ENCODE results near the gene AJM1.

The AJM1 gene

DNA sequence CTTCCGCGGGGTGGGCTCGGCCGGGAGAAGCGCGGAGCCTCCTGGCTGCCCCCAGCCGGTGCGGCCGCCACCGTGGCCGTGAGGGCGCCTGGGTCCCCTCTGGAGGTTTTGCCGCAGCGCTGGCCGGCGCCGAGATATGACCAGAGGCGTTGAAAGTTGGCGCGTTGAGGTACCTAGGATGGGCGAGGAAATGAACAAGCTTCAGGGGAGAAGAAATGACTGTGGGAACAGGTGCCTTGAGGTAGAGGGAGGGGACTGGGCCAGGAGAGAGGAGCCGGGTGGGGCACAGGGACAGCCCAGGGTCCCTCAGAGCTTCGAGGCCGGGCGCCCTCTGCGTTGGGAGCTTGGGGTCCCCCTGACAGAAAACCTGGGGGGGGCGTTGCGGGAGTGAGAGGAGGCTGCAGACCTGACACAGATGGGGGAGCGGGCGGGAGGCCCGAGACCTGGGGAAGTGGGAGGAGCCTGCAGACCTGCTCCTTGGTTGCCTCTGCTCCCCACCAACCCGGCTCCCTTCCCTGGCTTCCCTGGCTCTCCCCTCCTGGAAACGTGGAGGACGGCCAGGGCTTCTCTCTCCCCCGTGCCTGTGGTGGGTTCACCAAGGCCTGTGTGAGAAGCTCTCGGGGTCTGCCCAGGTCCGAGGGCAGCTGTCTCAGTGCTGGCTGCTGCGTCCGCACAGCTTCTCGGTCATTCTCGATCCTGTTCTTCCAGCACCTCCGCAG, 20.3 kb upstream of the AJM1 start:
- Histone ChIP-seq H3K36me3 (ENCODE audit: insufficient read depth, low read length) (peaks cover 47% of the 10 kb centered on the region), H3K27me3 (ENCODE audit: insufficient read depth, low read length) (no peaks in the 10 kb centered on the region), H3K9me3 (ENCODE audit: low read length) (peaks cover 4% of the 10 kb centered on the region), H3K4me1 (ENCODE audit: insufficient read depth, low read length) (no peaks in the 10 kb centered on the region), H2AFZ (ENCODE audit: low read depth, low read length) (no peak overlapping the region), H3K4me3 (ENCODE audit: low read length) (no peak overlapping the region)

DNA sequence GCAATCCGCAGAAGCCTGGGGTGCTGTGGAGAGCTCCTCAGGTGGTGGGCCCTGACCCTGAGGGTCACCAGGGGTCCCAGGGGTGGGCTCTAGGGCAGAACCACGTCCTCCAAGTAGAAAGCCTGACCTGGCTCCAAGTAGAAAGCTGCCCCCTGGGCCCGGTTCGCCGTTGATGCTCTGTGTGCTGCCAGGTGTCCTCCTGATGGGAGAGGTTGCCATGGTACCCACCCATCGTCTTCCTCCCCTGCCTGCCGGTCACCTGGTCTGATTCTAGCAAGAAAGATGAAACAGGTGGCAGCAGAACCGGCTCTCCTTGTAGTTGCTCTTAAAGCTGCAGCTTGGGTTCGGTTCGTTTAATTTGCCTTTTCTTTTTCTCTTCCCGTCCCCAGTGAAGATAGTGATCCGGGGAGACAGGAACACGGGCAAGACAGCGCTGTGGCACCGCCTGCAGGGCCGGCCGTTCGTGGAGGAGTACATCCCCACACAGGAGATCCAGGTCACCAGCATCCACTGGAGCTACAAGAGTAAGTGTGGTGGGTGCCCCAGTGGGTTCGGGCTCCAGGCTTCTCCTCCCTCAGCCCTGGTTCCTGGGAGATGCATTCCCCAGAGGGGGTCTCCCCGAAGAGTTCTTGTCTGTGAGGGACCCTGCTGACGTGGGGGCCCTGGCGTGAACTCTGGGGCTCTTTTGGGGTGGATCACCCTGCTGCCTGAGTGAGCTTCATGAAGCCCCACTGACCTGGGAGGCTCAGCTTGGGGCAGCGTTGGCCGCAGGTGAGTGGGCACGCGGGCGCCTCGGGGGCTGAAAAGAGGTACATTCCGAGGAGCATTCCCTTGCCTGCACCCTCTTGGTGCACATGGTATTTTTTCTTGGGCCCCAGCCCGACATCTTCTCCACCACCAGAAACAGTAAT, 18.9 kb upstream of the AJM1 start:
- Histone ChIP-seq H3K36me3 (ENCODE audit: insufficient read depth, low read length) (peaks cover 56% of the 10 kb centered on the region), H3K27me3 (ENCODE audit: insufficient read depth, low read length) (no peaks in the 10 kb centered on the region)

DNA sequence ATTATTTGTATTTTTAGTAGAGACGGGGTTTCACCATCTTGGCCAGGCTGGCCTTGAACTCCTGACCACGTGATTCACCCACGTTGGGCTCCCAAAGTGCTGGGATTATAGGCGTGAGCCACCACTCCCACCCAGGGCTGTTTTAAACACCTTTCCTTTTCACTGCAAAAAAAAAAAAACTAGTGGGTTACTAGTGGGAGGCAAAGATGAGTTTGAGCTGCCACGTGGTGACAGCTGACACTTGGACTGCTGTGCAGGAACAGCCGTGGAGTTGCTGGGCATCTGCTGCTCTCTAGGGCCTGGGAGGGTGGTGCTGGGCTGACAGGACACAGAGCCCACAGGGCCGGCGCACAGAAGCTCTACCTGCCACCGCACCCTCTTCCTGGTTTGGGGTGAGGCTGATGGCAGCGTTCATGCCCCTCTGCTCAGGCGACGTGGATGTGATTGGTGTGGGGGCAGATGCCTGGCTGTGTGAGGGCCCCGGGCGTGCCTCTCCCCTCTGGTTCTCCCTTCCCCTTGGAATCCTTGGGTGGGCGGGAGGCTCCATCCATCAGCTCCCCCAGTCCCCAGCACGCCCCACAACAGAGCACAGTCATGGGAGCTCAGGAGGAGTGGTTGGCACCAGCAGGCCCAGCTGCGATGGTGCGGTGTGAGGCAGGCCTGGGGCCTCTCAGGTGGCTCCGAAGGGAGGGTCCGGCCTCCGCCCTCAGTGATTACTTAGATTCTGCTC, 17.6 kb upstream of the AJM1 start:
- no peaks in the 10 kb centered on the region for H3K27me3 ChIP-seq (ENCODE audit: insufficient read depth, low read length)
- no peaks in the 10 kb centered on the region for H3K4me1 ChIP-seq (ENCODE audit: insufficient read depth, low read length)
- H3K36me3 ChIP-seq (ENCODE audit: insufficient read depth, low read length), result peaks cover 64% of the 10 kb centered on the region

More for the DNA sequence above, 18.9 kb upstream of the AJM1 start:
- H2AFZ ChIP-seq (ENCODE audit: low read depth, low read length), result no peak overlapping the region
- H3K4me3 ChIP-seq (ENCODE audit: low read length), result no peak overlapping the region
- H3K4me1 ChIP-seq (ENCODE audit: insufficient read depth, low read length), result no peaks in the 10 kb centered on the region
- peaks cover 4% of the 10 kb centered on the region for H3K9me3 ChIP-seq (ENCODE audit: low read length)

DNA sequence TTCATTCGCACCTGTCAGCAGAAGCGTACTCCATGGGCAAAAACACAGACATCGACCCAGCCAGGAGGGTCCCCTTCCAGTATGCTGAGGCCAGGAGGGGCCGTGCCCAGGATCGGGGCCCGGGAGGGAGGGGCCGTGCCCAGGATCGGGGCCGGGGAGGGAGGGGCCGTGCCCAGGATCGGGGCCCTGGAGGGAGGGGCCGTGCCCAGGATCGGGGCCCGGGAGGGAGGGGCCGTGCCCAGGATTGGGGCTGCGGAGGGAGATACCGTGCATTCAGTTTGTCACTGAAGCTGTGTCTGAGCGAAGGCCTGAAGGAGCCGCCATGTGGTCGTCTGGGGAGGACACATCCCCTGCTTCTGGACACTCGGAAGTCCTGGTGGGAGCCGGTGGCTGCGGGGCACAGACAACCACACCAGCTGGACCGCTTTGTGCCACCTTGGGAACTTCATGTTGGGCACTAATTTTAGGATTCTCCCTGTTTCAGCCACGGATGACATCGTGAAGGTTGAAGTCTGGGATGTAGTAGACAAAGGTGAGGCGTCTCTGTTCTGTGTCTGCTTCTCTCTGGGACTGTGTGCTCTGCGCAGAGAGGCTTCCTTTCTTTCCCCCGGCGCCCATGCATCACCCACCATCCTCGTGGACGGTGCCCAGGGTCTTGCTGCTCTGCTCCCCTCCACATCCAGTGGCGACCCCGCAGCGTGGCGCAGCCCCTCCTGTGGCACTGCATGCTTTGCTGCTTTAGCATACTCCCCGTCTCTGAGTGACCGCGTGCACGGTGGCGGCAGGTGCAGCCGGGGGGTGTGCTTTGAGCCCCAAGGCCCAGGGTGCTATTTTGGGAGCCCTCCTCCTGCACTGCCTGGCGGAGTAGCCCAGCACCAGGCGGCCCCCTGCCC, 16.7 kb upstream of the AJM1 start:
- Histone ChIP-seq H3K36me3 (ENCODE audit: insufficient read depth, low read length) (peaks cover 72% of the 10 kb centered on the region), H3K27me3 (ENCODE audit: insufficient read depth, low read length) (no peaks in the 10 kb centered on the region), H2AFZ (ENCODE audit: low read depth, low read length) (no peak overlapping the region), H3K4me1 (ENCODE audit: insufficient read depth, low read length) (no peaks in the 10 kb centered on the region), H3K4me3 (ENCODE audit: low read length) (no peak overlapping the region), H3K9me3 (ENCODE audit: low read length) (peaks cover 4% of the 10 kb centered on the region)

More for the DNA sequence above, 17.6 kb upstream of the AJM1 start:
- H3K9me3 ChIP-seq (ENCODE audit: low read length), result peaks cover 4% of the 10 kb centered on the region
- no peak overlapping the region for H2AFZ ChIP-seq (ENCODE audit: low read depth, low read length)
- no peak overlapping the region for H3K4me3 ChIP-seq (ENCODE audit: low read length)

DNA sequence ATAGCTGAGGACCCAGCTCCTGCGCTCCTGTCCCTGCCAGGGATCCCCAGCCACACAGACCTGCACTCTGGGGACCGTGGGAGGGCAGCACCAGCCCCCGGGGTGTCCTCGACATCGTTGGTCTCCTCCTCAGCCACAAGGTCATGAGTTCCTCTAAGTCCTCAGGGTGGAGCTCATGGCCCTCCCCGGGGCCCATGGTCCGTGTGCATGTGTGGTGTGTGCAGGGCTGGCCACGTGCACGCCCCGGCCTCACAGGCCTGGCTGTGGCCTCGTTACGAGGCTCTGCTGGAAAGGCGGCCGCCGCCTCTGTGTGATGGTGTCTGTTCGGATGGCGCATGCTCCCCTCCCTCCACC, 16.1 kb upstream of the AJM1 start:
- no peaks in the 10 kb centered on the region for H3K4me1 ChIP-seq (ENCODE audit: insufficient read depth, low read length)
- no peak overlapping the region for H3K4me3 ChIP-seq (ENCODE audit: low read length)
- no peak overlapping the region for H2AFZ ChIP-seq (ENCODE audit: low read depth, low read length)
- no peaks in the 10 kb centered on the region for H3K27me3 ChIP-seq (ENCODE audit: insufficient read depth, low read length)
- H3K9me3 ChIP-seq (ENCODE audit: low read length), result no peaks in the 10 kb centered on the region
- peaks cover 73% of the 10 kb centered on the region for H3K36me3 ChIP-seq (ENCODE audit: insufficient read depth, low read length)

DNA sequence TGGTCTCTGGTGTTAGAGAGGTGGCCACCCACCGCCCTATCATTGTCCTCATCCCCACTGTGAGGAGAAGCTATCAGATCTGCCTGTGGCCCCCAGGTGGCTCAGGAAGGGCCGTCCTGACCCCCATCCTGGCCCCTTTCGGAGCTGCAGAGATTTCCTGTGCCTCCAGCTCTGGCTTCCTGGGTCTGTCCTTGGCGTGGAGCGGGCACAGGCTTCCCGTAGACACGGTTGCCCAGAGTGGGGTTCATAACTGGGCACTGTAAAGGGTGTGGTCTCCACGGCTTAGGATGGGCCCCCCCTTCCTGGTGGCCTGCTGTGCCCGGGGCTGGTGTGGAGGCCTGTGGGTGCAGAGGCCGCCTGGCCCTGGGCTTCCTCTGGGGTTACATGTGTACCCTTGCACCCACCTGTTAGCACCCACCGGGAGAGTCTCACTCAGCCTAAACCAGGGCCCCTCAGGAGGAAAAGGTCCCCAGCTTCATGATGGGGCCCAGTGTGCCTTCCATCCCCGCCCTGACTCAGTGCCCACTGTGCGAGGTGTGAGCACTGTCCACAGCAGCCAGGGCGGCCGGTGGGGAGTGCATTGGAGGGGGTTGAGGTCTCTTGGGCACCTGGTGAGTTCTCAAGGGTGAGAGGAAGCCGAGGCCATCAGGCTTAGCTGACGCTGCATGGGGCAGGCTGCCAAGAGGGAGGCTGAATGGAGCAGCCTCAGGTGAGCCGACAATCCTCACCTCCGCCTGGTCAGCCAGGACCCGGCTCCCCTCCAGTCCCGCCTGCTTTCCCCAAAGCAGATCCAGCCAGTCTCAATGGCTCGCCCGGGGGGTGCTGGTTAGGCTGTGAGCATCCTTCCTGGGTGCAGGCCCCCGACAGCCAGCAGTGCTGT, 15.3 kb upstream of the AJM1 start:
- Histone ChIP-seq H3K36me3 (ENCODE audit: insufficient read depth, low read length) (peaks cover 80% of the 10 kb centered on the region), H3K9me3 (ENCODE audit: low read length) (no peaks in the 10 kb centered on the region), H3K4me1 (ENCODE audit: insufficient read depth, low read length) (no peaks in the 10 kb centered on the region), H3K4me3 (ENCODE audit: low read length) (no peak overlapping the region), H2AFZ (ENCODE audit: low read depth, low read length) (no peak overlapping the region), H3K27me3 (ENCODE audit: insufficient read depth, low read length) (no peaks in the 10 kb centered on the region)

DNA sequence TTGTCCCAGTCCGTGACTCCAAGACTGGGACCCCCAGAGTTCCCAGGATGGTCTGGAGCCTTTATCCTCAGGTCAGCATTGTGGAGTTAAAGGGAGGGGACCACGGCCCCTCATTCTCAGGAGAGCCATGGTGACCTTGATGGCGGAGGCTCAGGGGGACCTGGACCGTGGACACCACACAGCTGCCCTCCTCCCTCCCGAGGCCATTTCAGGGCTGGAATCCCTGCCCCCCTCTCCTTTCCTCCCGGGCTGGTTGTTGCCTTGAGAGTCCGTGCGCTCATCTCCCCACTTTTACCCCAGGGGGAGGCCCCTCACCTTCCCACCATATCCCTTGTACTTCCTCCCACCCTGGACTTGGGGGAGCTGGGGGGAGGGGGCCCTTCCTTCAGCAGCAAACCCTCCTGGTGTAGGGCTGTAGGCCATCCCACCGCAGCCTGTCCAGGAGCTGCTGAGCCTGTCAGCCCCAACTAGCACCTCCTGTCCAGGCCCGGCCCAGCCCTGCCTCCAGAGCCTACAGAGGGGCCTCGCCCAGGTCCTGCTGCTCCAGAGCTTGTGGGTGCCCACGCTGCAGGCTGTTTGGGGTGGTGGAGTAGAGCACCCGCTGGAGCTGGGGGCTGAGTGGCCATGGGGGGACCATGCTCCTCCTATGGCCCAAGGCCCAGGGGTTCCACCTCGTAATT, 14.3 kb upstream of the AJM1 start:
- no peak overlapping the region for H3K4me3 ChIP-seq (ENCODE audit: low read length)
- no peaks in the 10 kb centered on the region for H3K27me3 ChIP-seq (ENCODE audit: insufficient read depth, low read length)
- peaks cover 90% of the 10 kb centered on the region for H3K36me3 ChIP-seq (ENCODE audit: insufficient read depth, low read length)
- no peaks in the 10 kb centered on the region for H3K4me1 ChIP-seq (ENCODE audit: insufficient read depth, low read length)
- no peaks in the 10 kb centered on the region for H3K9me3 ChIP-seq (ENCODE audit: low read length)
- H2AFZ ChIP-seq (ENCODE audit: low read depth, low read length), result no peak overlapping the region

DNA sequence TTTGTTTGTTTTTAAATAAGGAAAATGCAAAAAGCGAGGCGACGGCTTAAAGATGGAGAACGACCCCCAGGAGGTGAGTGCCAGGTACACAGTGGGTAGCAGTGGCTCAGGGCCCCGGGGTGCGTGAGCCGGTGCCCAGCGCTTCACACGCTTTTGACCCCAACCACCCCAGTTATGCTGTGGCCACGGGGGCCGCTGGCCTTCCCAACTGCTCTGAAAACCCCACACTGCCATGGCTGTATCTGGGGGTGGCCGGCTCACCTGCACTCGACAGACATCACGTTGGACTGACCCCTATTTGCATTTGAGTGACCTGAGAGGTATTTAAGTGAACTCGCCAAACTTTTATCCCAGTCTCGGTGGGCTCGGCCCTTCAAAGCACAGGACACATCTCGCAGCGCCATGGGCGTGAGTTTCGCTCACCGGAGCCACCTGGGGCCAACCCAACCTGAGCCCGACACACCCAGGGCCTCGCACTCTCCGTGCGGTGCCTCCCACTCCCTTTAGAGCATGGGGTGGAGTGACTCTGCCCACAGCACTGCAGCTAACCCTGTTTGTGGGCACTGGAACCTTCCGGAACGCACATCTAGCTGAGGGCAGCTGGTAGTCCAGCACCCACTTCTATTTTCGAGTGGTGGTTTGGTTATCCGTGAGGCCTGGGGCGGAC, 13.7 kb upstream of the AJM1 start:
- Histone ChIP-seq H3K4me1 (ENCODE audit: insufficient read depth, low read length) (no peaks in the 10 kb centered on the region), H3K9me3 (ENCODE audit: low read length) (no peaks in the 10 kb centered on the region), H3K36me3 (ENCODE audit: insufficient read depth, low read length) (peaks cover 85% of the 10 kb centered on the region), H3K27me3 (ENCODE audit: insufficient read depth, low read length) (no peaks in the 10 kb centered on the region), H2AFZ (ENCODE audit: low read depth, low read length) (no peak overlapping the region), H3K4me3 (ENCODE audit: low read length) (no peak overlapping the region)

DNA sequence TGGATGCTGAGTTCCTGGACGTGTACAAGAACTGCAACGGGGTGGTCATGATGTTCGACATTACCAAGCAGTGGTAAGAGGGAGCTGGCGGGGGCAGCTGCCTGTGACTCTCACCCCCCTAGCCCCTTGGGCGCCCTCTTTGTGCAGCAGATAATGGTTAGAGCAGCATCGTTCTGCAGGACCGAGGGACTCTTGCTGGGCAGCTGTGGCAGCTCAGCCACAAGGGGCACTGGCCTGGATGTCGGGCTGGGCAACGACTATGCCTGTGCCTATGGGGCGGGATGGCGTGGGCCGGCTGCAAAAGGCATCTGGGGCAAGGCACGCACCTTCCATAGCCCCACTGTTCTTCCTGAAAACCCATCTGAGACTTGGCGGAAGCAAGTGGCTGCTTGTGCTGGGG, 12.9 kb upstream of the AJM1 start:
- H3K4me1 ChIP-seq (ENCODE audit: insufficient read depth, low read length), result no peaks in the 10 kb centered on the region
- no peaks in the 10 kb centered on the region for H3K9me3 ChIP-seq (ENCODE audit: low read length)
- peaks cover 83% of the 10 kb centered on the region for H3K36me3 ChIP-seq (ENCODE audit: insufficient read depth, low read length)
- no peak overlapping the region for H2AFZ ChIP-seq (ENCODE audit: low read depth, low read length)
- H3K4me3 ChIP-seq (ENCODE audit: low read length), result no peak overlapping the region
- no peaks in the 10 kb centered on the region for H3K27me3 ChIP-seq (ENCODE audit: insufficient read depth, low read length)

DNA sequence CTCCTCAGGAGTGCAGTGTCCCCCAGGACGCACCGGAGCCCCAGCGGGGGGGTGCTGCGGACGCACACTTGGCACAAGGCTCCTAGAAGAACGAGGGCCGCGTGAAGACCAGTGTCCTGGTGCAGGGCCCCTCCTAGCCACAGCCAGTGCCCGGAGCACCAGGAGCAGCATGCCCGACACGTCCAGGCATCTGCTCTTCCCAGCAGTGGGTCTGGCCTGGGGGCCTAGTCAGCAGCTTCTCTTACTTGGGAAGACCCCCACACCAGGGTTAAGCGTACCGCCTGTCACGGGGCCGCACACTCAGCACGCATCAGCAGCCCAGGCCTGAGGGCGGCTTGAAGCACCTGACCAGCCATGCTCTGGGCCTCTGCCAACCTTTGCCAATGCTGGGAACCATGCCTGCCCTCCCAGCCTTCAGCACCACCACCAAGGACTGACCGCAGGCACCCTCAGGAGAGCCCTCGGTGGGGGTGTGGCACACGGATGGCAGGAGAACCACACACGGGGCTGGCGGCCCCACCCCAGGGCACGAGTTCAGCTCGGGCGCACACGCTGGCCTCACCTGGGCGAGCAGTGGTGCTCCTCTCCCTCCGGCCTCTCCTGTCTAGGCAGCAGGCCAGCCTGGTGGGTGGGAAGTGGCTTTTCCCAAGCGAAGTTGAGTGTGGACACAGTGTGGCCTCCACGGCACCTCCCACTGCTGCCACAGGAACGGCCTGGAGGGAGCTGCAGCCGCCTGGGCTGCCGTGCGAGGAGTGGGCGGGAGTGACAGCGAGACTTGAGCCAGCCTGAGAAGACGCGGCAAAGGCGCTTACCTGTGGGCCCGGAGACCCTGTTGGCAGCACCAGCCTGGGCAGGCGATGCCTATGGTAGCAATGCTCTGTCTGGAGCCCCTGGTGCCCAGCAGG, 12.0 kb upstream of the AJM1 start:
- Histone ChIP-seq H3K9me3 (ENCODE audit: low read length) (no peaks in the 10 kb centered on the region), H3K4me1 (ENCODE audit: insufficient read depth, low read length) (no peaks in the 10 kb centered on the region), H3K4me3 (ENCODE audit: low read length) (no peak overlapping the region), H3K36me3 (ENCODE audit: insufficient read depth, low read length) (peaks cover 78% of the 10 kb centered on the region), H3K27me3 (ENCODE audit: insufficient read depth, low read length) (no peaks in the 10 kb centered on the region), H2AFZ (ENCODE audit: low read depth, low read length) (no peak overlapping the region)

All from neuron (in vitro differentiated cells).